NAMALWA (cell line): ENCODE data around the gene SUSD3.
"Not testable (repeated sequence)": the region's sequence is repeated elsewhere in the genome, so short reads cannot be mapped to it uniquely, and the experiment has no call there.

Experiments
- DNase-seq: peaks from one replicate; pipeline ENCODE4 v3.0.0-alpha.2; 2015; ENCODE audit warnings: low spot score

SUSD3 gene

GRCh38 chr9:93093877-93094657 lies 35.6 kb downstream of the SUSD3 start:
- DNase-seq: peak; percentile 45

- peak; percentile 83 for DNase-seq
These were observed 36.2 kb downstream of the SUSD3 start for GRCh38 chr9:93094658-93095204.

GRCh38 chr9:93095205-93096130 lies 37.0 kb downstream of the SUSD3 start:
- DNase-seq: peak; percentile 99

- peak; percentile 65 for DNase-seq
These were observed 37.8 kb downstream of the SUSD3 start, which contains the start of gene CARD19 for GRCh38 chr9:93096131-93096802. CARD19 (plus strand) TSS chr9:93096217; CDS start chr9:93096346, 129 bp downstream.

GRCh38 chr9:93096811-93097382 lies 38.4 kb downstream of the SUSD3 start:
- no peak for DNase-seq

- DNase-seq: no peak
These were observed 39.2 kb downstream of the SUSD3 start for GRCh38 chr9:93097511-93098201.

GRCh38 chr9:93098236-93098946 lies 39.9 kb downstream of the SUSD3 start:
- DNase-seq: no peak

- no peak for DNase-seq
These were observed 41.2 kb downstream of the SUSD3 start for GRCh38 chr9:93099551-93100275.

- no peak for DNase-seq
These were observed 41.8 kb downstream of the SUSD3 start for GRCh38 chr9:93100276-93100636.

GRCh38 chr9:93101086-93101485 lies 42.6 kb downstream of the SUSD3 start:
- not testable (repeated sequence) for DNase-seq

- DNase-seq: no peak
These were observed 47.1 kb downstream of the SUSD3 start for GRCh38 chr9:93105620-93106019.

GRCh38 chr9:93107151-93107824 lies 48.8 kb downstream of the SUSD3 start:
- no peak for DNase-seq

- no peak for DNase-seq
These were observed 49.3 kb downstream of the SUSD3 start for GRCh38 chr9:93107825-93108161.

GRCh38 chr9:93108291-93109041 lies 50.0 kb downstream of the SUSD3 start:
- DNase-seq: no peak

GRCh38 chr9:93110311-93110855 lies 51.9 kb downstream of the SUSD3 start:
- no peak for DNase-seq

- DNase-seq: no peak
These were observed 52.5 kb downstream of the SUSD3 start for GRCh38 chr9:93111001-93111370.

- peak; percentile 51 for DNase-seq
These were observed 53.0 kb downstream of the SUSD3 start for GRCh38 chr9:93111371-93112115.
